BLaER1 (cell line): ENCODE data around the gene TRIM21.
"Not testable (repeated sequence)": the region's sequence is repeated elsewhere in the genome, so short reads cannot be mapped to it uniquely, and the experiment has no call there.

Experiments
- H3K27ac ChIP-seq: shearing (Covaris generic); formaldehyde crosslinking; 2 replicates; pipeline ENCODE4 v1.8.1; 2022
- H3K27me3 ChIP-seq: shearing (Covaris generic); formaldehyde crosslinking; 2 replicates; pipeline ENCODE4 v1.8.1; 2022
- H3K36me3 ChIP-seq: shearing (Covaris generic); formaldehyde crosslinking; 2 replicates; pipeline ENCODE4 v1.8.1; 2022
- H3K4me1 ChIP-seq: shearing (Covaris generic); formaldehyde crosslinking; 2 replicates; pipeline ENCODE4 v1.8.1; 2022
- H3K4me2 ChIP-seq: shearing (Covaris generic); formaldehyde crosslinking; 2 replicates; pipeline ENCODE4 v1.8.1; 2022
- H3K4me3 ChIP-seq: shearing (Covaris generic); formaldehyde crosslinking; 2 replicates; pipeline ENCODE4 v1.8.1; 2022
- H3K9ac ChIP-seq: shearing (Covaris generic); formaldehyde crosslinking; 2 replicates; pipeline ENCODE4 v1.8.1; 2022
- H3K9me3 ChIP-seq: shearing (Covaris generic); formaldehyde crosslinking; 2 replicates; pipeline ENCODE4 v1.8.1; 2022
- H4K20me1 ChIP-seq: shearing (Covaris generic); formaldehyde crosslinking; 2 replicates; pipeline ENCODE4 v1.8.1; 2022
- Cebpa-rat ChIP-seq: shearing (Covaris generic); IDR thresholded peaks from 2 replicates; pipeline ENCODE4 v1.8.1; 2022

TRIM21 gene

DNA sequence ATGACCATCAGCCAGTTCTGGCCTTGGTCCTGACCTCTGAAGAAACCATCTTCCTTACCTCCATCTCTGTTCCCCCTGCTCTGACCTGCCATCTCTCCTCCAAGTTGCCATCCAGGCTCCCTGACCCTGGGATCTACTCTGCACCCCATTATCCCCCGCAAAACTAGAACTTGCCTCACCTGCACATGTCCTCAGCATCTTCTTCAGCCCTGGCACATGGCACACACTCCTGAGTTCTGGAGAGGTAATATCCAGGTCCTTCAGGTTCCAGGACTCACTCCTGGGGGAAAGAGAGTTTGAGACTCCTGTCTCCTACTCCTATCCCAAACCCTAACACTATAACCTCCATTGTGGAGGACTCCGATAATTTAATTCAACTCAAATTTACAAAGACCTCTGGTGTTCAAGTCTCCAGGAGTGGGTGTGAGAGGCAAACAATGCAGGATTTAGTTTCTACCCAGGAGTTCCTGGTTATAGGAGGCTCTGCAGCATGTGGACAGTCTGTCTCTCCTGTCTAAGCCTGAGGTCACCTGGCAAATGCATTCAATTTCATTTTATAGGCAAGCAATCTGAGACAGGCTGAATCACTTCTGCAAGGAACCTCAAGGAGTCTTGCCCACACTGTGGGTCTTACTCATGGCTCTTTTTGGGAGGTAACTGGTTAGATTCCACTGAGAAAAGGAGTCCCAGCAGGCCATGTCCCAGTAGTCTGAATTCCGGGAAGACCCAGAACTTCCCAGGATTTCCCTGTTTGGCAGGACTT, 7.3 kb downstream of the TRIM21 start:
- H3K4me3 ChIP-seq: no peak overlapping the region
- peaks cover 79% of the 10 kb centered on the region for H3K36me3 ChIP-seq
- H4K20me1 ChIP-seq: no peaks in the 10 kb centered on the region

DNA sequence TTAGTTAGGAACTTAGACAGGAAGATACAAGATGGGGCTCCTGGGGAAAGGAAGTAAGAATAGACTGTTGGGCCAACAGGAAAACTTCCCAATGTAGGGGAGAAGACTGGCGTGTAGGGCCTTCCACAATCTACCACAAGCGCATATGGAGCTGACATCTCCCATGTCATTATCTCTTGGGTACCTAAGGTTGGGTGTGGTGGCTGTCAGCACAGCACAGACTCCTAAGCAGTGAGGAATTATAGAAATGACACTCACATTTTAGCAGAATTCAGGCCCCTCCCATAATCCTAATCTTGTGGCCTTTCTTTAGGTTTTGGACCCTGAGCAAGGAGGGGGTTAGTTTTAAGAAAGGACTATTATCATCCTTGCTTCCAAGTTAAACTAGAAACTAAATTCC, 11.6 kb downstream of the TRIM21 start:
- Histone ChIP-seq H3K27me3 (no peaks in the 10 kb centered on the region), H3K4me1 (no peaks in the 10 kb centered on the region), H3K36me3 (peaks cover 38% of the 10 kb centered on the region), H4K20me1 (no peaks in the 10 kb centered on the region), H3K9ac (no peak overlapping the region), H3K9me3 (no peaks in the 10 kb centered on the region), H3K4me3 (no peak overlapping the region), H3K27ac (no peak overlapping the region), H3K4me2 (no peak overlapping the region)
- TF ChIP-seq Cebpa-rat: no peak

More for the DNA sequence above, 7.3 kb downstream of the TRIM21 start:
- Histone ChIP-seq H3K27ac (no peak overlapping the region), H3K9me3 (peaks cover 6% of the 10 kb centered on the region; the same call in 1 of the 2 replicates), H3K9ac (no peak overlapping the region), H3K4me2 (no peak overlapping the region), H3K27me3 (no peaks in the 10 kb centered on the region), H3K4me1 (no peaks in the 10 kb centered on the region)
- TF ChIP-seq Cebpa-rat: no peak

DNA sequence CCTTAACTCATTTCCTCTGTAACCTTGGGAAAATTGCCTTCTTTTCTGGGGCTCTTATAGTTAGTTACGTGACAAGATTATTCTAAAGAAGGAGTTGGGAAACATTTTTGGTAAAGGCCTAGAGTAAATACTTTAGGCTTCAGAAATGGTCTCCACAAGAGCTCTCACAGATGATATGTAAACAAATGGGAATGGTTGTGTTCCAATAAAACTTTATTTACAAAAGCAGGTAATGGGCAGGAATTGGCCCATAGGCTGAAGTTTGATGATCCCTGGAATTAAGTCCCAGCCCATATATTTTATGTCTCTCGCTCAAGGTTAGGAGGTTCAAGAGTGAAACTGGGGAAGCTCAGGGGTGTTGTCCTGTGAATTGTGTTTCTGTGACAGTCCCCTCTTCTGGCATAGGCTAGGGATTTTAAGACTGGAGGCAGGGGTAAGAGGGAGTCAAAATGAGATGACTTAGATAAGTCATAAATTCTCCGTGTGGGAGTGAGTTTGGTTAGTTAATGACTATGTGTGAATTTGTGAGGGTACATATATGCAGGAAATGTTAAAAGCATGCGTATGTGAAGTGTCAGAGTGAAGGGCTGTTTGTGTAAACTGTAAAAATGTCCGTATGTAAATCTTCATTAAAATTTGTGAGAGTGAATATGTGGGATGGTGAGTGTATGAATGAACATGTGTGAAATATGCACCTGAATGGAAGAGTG, 17.9 kb downstream of the TRIM21 start:
- Histone ChIP-seq H3K4me2 (no peak overlapping the region), H3K9me3 (no peaks in the 10 kb centered on the region), H3K9ac (no peak overlapping the region), H4K20me1 (no peaks in the 10 kb centered on the region), H3K4me3 (no peak overlapping the region), H3K27ac (no peak overlapping the region), H3K27me3 (no peaks in the 10 kb centered on the region), H3K4me1 (no peaks in the 10 kb centered on the region), H3K36me3 (no peaks in the 10 kb centered on the region)
- TF ChIP-seq Cebpa-rat: no peak

- H4K20me1 ChIP-seq: no peaks in the 10 kb centered on the region
- H3K4me1 ChIP-seq: peaks cover 9% of the 10 kb centered on the region
- H3K9me3 ChIP-seq: no peaks in the 10 kb centered on the region
- peak overlapping the region; percentile 47 for H3K4me2 ChIP-seq
- no peak for TF ChIP-seq Cebpa-rat
- no peaks in the 10 kb centered on the region for H3K27me3 ChIP-seq
- H3K36me3 ChIP-seq: no peaks in the 10 kb centered on the region
- H3K9ac ChIP-seq: no peak overlapping the region
- no peak overlapping the region for H3K4me3 ChIP-seq
- H3K27ac ChIP-seq: no peak overlapping the region
Observed at GRCh38 chr11:4370166-4370565, 23.3 kb downstream of the TRIM21 start.

DNA sequence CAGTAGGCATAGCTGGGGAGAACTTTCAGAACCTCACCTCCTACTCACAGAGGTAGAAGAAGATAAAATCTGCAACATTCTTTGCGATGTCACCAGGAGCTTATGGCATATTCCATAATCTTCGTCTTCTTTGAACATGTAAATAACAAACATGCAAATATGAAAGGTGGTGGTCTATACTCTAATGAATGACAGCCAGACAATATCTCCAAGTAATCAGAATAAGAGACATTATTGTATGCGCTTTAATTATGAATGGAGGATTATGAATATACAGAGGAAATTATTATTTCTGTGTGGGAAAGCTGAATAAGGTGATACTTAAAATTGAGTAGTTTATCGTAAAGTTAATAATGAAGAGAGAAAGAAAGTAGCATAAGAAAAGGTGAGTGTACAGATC, 25.2 kb downstream of the TRIM21 start, which contains the start of gene OR52B4:
OR52B4 (minus strand) TSS at position 101 of the 400 bp plus-strand sequence; CDS start at position 10, 91 bp downstream.
- no peak for TF ChIP-seq Cebpa-rat
- H3K4me1 ChIP-seq: peaks cover 9% of the 10 kb centered on the region
- no peak within 1 kb of the TSS for H3K4me3 ChIP-seq
- no peaks in the 10 kb centered on the region for H3K27me3 ChIP-seq
- H3K4me2 ChIP-seq: no peak within 1 kb of the TSS
- H3K9me3 ChIP-seq: no peaks in the 10 kb centered on the region
- no peaks in the 10 kb centered on the region for H4K20me1 ChIP-seq
- H3K9ac ChIP-seq: no peak within 1 kb of the TSS
- H3K36me3 ChIP-seq: no peaks in the 10 kb centered on the region
- H3K27ac ChIP-seq: no peak within 1 kb of the TSS

- not testable (repeated sequence) for H3K4me2 ChIP-seq, H3K27ac ChIP-seq, H3K27me3 ChIP-seq, H3K4me3 ChIP-seq, H3K9ac ChIP-seq, H3K36me3 ChIP-seq, H4K20me1 ChIP-seq, H3K4me1 ChIP-seq, H3K9me3 ChIP-seq
Observed at GRCh38 chr11:4348142-4348541, 45.4 kb downstream of the TRIM21 start.

DNA sequence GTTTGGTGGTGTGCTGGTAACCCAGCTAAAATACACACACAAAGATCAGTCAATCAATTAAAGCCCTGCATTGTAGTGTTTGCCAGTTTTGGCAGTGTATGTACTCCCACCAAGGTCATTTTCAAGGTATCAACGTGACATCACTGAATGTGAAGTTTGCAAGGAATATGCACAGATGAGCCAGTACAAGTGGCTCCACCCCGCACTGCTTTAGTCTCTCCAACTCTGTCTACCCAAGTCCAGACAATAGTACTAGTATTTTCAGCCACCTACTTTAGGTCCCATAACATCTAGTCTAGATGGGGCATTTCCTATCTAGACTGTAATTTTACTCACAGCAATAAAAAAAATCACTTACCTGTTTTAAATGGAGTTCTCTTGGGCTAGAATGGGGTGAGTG, 48.1 kb downstream of the TRIM21 start:
- H3K36me3 ChIP-seq: not testable (repeated sequence)

More for the DNA sequence above, 48.1 kb downstream of the TRIM21 start:
- H3K27me3 ChIP-seq, H3K4me1 ChIP-seq, H4K20me1 ChIP-seq, H3K9ac ChIP-seq, H3K4me2 ChIP-seq, H3K9me3 ChIP-seq, H3K27ac ChIP-seq, H3K4me3 ChIP-seq: not testable (repeated sequence)
